ENCODE results near the gene ZFHX3. TPM values are rescaled to one million over a fixed set of nuclear protein-coding genes. Genes with fewer than 3 reads are reported as not detected.

ZFHX3 gene
- total RNA-seq, 1 experiment from 2014 or later: 1.5 TPM

DNA sequence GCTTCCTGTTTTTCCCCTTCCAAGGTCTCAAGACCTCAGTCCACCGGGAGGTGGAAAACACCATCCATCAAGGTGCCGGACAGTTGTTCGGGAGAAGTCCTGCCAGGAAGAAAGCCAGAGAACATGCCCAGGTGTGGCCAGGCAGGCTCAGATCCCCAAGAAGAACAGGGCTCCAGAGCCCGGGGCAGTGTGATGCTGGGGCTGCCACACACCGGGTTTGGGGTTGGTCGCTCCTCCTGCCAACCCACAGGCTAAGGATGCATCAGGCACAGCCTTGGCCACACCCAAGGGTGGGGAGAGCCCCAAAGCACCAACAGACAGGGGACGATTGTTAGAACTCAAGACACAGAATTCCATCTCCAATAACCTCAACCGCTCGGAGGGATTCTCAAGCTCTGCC, 19.7 kb downstream of the ZFHX3 start:
- Histone ChIP-seq H2AK5ac (ENCODE audit: insufficient read length, low read length) (no peak overlapping the region), H3K18ac (ENCODE audit: insufficient read length, low read depth, low read length) (no peak overlapping the region), H3K4me1 (ENCODE audit: insufficient read depth, low read length) (no peaks in the 10 kb centered on the region), H3K9me3 (ENCODE audit: control insufficient read depth, low read depth, low read length) (no peaks in the 10 kb centered on the region), H3K23ac (ENCODE audit: insufficient read length, low read depth, low read length) (no peak overlapping the region), H3K9ac (ENCODE audit: extremely low read depth, insufficient read length, low read length) (no peak overlapping the region), H3K79me1 (ENCODE audit: insufficient read depth, low read depth, low read length, poor library complexity, severe bottlenecking) (no peaks in the 10 kb centered on the region), H3K79me2 (ENCODE audit: insufficient read depth, low read length) (no peaks in the 10 kb centered on the region), H2BK20ac (ENCODE audit: low read depth, low read length, poor library complexity, severe bottlenecking) (no peak overlapping the region), H3T11ph (ENCODE audit: low read length) (no peak overlapping the region), H2BK5ac (ENCODE audit: insufficient read length, low read length) (no peak overlapping the region), H4K91ac (ENCODE audit: insufficient read length, low read depth, low read length) (no peak overlapping the region), H3K4ac (ENCODE audit: low read depth, low read length) (no peak overlapping the region), H4K8ac (replicated peaks; ENCODE audit: insufficient read length, low read depth, low read length) (no peak overlapping the region), H3K23me2 (ENCODE audit: insufficient read length, low read depth, low read length, poor library complexity, severe bottlenecking) (no peaks in the 10 kb centered on the region), H3K56ac (ENCODE audit: insufficient read length, low read depth, low read length) (no peak overlapping the region), H3K27me3 (ENCODE audit: insufficient read depth, low read length) (peaks cover 66% of the 10 kb centered on the region), H2BK120ac (ENCODE audit: low read depth, low read length, poor library complexity, severe bottlenecking) (no peak overlapping the region), H2BK12ac (ENCODE audit: insufficient read length, low read depth, low read length) (no peak overlapping the region), H2BK15ac (ENCODE audit: low read depth, low read length) (no peak overlapping the region), H3K4me2 (ENCODE audit: insufficient read depth, insufficient read length, low read length) (no peak overlapping the region), H2AFZ (ENCODE audit: low read length) (no peak overlapping the region), H4K20me1 (ENCODE audit: control insufficient read depth, insufficient read depth, insufficient read length) (no peaks in the 10 kb centered on the region), H3K14ac (ENCODE audit: insufficient read depth, low read length) (no peak overlapping the region; the same call in 1 of the 2 replicates), H4K5ac (ENCODE audit: insufficient read length, low read depth, low read length) (no peak overlapping the region), H3K27ac (ENCODE audit: insufficient read length, low read depth, low read length) (no peak overlapping the region)
- no peak overlapping the region for H3K4me3 Mint-ChIP-seq
- peaks cover 0 to 18% of the 10 kb centered on the region in 2 experiments; a peak in 2 of 5 replicates for H3K9me3 Mint-ChIP-seq
- H3K27me3 Mint-ChIP-seq (ENCODE audit: low read depth): peaks cover 100% of the 10 kb centered on the region
- no CpG with 5 or more reads among the region's 9 CpGs for WGBS (ENCODE audit: extremely low coverage, insufficient read length, low lambda C conversion rate)
- DNase-seq: no peak
- TF ChIP-seq, protein P1, sequence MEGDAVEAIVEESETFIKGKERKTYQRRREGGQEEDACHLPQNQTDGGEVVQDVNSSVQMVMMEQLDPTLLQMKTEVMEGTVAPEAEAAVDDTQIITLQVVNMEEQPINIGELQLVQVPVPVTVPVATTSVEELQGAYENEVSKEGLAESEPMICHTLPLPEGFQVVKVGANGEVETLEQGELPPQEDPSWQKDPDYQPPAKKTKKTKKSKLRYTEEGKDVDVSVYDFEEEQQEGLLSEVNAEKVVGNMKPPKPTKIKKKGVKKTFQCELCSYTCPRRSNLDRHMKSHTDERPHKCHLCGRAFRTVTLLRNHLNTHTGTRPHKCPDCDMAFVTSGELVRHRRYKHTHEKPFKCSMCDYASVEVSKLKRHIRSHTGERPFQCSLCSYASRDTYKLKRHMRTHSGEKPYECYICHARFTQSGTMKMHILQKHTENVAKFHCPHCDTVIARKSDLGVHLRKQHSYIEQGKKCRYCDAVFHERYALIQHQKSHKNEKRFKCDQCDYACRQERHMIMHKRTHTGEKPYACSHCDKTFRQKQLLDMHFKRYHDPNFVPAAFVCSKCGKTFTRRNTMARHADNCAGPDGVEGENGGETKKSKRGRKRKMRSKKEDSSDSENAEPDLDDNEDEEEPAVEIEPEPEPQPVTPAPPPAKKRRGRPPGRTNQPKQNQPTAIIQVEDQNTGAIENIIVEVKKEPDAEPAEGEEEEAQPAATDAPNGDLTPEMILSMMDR (conservative IDR thresholded peaks at IDR 0.05): no peak
- H3K27ac Mint-ChIP-seq: no peak overlapping the region
- no peaks in the 10 kb centered on the region for H3K36me3 Mint-ChIP-seq (ENCODE audit: insufficient read depth in 1 of 3, low read depth in 3 of 3)
- H3K4me1 Mint-ChIP-seq: peaks cover 25 to 33% of the 10 kb centered on the region in 2 experiments

All from H9 (cell line).